ENCODE data around the gene GDF3.

The GDF3 gene

GRCh38 chr12:7716381-7716780 lies 20.8 kb upstream of the GDF3 start:
- TF ChIP-seq CTCF (IDR thresholded peaks at IDR 0.05; ENCODE audit: control extremely low read depth, extremely low read depth, low read depth, missing control alignments), result no peak
- ChIA-PET POLR2A (no interaction called here), CTCF (interaction anchor here (1.5 to 1.8 kb wide), 2 partner anchors 9 to 91 kb away, joined by 3 to 4 read pairs; no protein-coding TSS in a partner anchor)
- no peak for DNase-seq (ENCODE audit: extremely low spot score)

- ChIA-PET CTCF (no interaction called here), POLR2A (no interaction called here)
- TF ChIP-seq CTCF (IDR thresholded peaks at IDR 0.05; ENCODE audit: control extremely low read depth, extremely low read depth, low read depth, missing control alignments), result no peak
- no peak for DNase-seq (ENCODE audit: extremely low spot score)
These were observed 17.4 kb upstream of the GDF3 start for GRCh38 chr12:7712841-7713442.

- ChIA-PET POLR2A (no interaction called here), CTCF (no interaction called here)
- TF ChIP-seq CTCF (IDR thresholded peaks at IDR 0.05; ENCODE audit: control extremely low read depth, extremely low read depth, low read depth, missing control alignments), result no peak
- DNase-seq (ENCODE audit: extremely low spot score), result no peak
These were observed 15.6 kb upstream of the GDF3 start, which contains the start of gene DPPA3 for GRCh38 chr12:7711133-7711532. Gene DPPA3 (plus strand): TSS chr12:7711433. CDS start chr12:7711571, 138 bp downstream.

- no peak for DNase-seq (ENCODE audit: extremely low spot score)
- TF ChIP-seq CTCF (IDR thresholded peaks at IDR 0.05; ENCODE audit: control extremely low read depth, extremely low read depth, low read depth, missing control alignments), result no peak
- ChIA-PET POLR2A (no interaction called here), CTCF (no interaction called here)
These were observed 14.5 kb upstream of the GDF3 start for GRCh38 chr12:7709969-7710675.

GRCh38 chr12:7705846-7706245 lies 10.3 kb upstream of the GDF3 start:
- CTCF ChIA-PET, result interaction anchor here (0.9 to 1.2 kb wide), 2 partner anchors 14 to 32 kb away, joined by 3 to 4 read pairs; no protein-coding TSS in a partner anchor
- no peak for DNase-seq (ENCODE audit: extremely low spot score)
- POLR2A ChIA-PET, result no interaction called here
- TF ChIP-seq CTCF (IDR thresholded peaks at IDR 0.05; ENCODE audit: control extremely low read depth, extremely low read depth, low read depth, missing control alignments), result no peak

- DNase-seq (ENCODE audit: extremely low spot score), result no peak
- POLR2A ChIA-PET, result no interaction called here
- no peak for TF ChIP-seq CTCF (IDR thresholded peaks at IDR 0.05; ENCODE audit: control extremely low read depth, extremely low read depth, low read depth, missing control alignments)
- CTCF ChIA-PET, result interaction anchor here (1.6 kb wide), 1 partner anchor 111 kb away, joined by 3 read pairs; no protein-coding TSS in a partner anchor
These were observed 376 bp downstream of the GDF3 start for GRCh38 chr12:7695237-7695560.
